ENCODE results near the gene GBP2.

DNA sequence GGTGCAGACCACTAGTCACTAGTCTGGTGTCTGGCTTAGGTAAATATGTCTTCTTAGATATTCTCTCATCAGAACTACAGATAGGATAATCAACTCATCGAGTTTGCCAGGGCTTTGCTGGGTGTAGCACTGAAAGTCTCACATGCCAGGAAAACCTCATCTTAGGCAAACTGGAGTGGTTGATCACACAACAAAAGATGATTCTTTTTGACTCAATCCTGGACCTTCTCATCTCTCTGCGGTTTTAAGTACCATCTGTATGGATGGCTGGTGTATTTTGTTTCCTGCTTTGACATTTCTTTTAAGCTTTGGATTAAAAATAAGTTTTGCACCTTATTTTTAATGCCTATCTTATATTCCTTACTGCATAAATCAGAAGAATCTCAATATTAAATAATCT lies 11.3 kb downstream of the GBP2 start:
- TF ChIP-seq POLR2A (IDR thresholded peaks at IDR 0.05) = no peak
- TF ChIP-seq, protein P1, sequence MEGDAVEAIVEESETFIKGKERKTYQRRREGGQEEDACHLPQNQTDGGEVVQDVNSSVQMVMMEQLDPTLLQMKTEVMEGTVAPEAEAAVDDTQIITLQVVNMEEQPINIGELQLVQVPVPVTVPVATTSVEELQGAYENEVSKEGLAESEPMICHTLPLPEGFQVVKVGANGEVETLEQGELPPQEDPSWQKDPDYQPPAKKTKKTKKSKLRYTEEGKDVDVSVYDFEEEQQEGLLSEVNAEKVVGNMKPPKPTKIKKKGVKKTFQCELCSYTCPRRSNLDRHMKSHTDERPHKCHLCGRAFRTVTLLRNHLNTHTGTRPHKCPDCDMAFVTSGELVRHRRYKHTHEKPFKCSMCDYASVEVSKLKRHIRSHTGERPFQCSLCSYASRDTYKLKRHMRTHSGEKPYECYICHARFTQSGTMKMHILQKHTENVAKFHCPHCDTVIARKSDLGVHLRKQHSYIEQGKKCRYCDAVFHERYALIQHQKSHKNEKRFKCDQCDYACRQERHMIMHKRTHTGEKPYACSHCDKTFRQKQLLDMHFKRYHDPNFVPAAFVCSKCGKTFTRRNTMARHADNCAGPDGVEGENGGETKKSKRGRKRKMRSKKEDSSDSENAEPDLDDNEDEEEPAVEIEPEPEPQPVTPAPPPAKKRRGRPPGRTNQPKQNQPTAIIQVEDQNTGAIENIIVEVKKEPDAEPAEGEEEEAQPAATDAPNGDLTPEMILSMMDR (IDR thresholded peaks at IDR 0.05) = no peak
